Kidney (tissue), 14 donors: Measurements from ENCODE around the gene ADGRL3. TPM values are rescaled to one million over a fixed set of nuclear protein-coding genes. Genes with fewer than 3 reads are reported as not detected.

Source experiments
- DNase-seq, 5 donors: peaks; one replicate each; pipeline ENCODE4 v3.0.0-alpha.2; 2013 to 2020
- FAIRE-seq: peaks from 2 replicates; lab custom pipeline; 2012; peaks lifted over from hg19 to GRCh38; lab: Jason Lieb, UNC
- H3K27ac ChIP-seq, 2 donors: one replicate each; pipeline ENCODE4 v1.7.0; 2013; ENCODE audit warnings: low read depth in 2 of 2, low read length in 2 of 2, inconsistent platforms in 1 of 2
- H3K27me3 ChIP-seq: one replicate; pipeline ENCODE4 v1.7.1; 2013; ENCODE audit warnings: low read length, inconsistent platforms; ENCODE audit not compliant: control insufficient read depth, insufficient read depth
- H3K36me3 ChIP-seq, 3 donors: one replicate each; pipeline versions ENCODE4 v1.7.0 to v1.7.1; 2013; ENCODE audit warnings: low read length in 3 of 3, control low read depth in 1 of 3, inconsistent platforms in 1 of 3; ENCODE audit not compliant: insufficient read depth in 3 of 3, control insufficient read depth in 2 of 3
- H3K4me1 ChIP-seq, 3 donors: one replicate each; pipeline versions ENCODE4 v1.7.0 to v1.7.1; 2013; ENCODE audit warnings: low read length in 3 of 3, inconsistent platforms in 1 of 3, low read depth in 1 of 3; ENCODE audit not compliant: control insufficient read depth in 2 of 3, insufficient read depth in 2 of 3
- H3K4me3 ChIP-seq, 3 donors: one replicate each; pipeline versions ENCODE4 v1.7.0 to v1.8.1; 2013; ENCODE audit warnings: low read length in 3 of 3, control low read depth in 1 of 3, inconsistent platforms in 1 of 3
- H3K9ac ChIP-seq, 3 donors: one replicate each; pipeline versions ENCODE4 v1.7.0 to v1.7.1; 2013; ENCODE audit warnings: low read length in 3 of 3, control low read depth in 1 of 3, inconsistent platforms in 1 of 3
- H3K9me3 ChIP-seq, 3 donors: one replicate each; pipeline versions ENCODE4 v1.7.0 to v1.7.1; 2013; ENCODE audit warnings: low read length in 3 of 3, control low read depth in 1 of 3, inconsistent platforms in 1 of 3; ENCODE audit not compliant: control insufficient read depth in 2 of 3, insufficient read depth in 1 of 3
- intact Hi-C: fragments of 100-400 bp; cut with DNase I; formaldehyde crosslinking; loops from one replicate; pipeline ENCODE4 v1.11.1; 2022
- polyA plus RNA-seq: library from polyadenylated mRNA; stranded (reverse); fragments of 350-450 nt; fragmentation: Illumina TruSeq; extraction: RNeasy Lipid Tissue Mini Kit (QIAGEN cat#74804); gene quantifications from one replicate; pipeline ENCODE4 v1.2.3, GENCODE V29; 2014; ENCODE audit warnings: low read depth, low replicate concordance; ENCODE audit not compliant: insufficient read depth
- total RNA-seq: library from RNA; stranded (reverse); fragmentation: NEBNext Ultra II Directional; extraction: Animal tissue kit (Norgen Biotek cat#: 25700); gene quantifications from one replicate; pipeline ENCODE4 v1.2.1, GENCODE V29; 2021
- TF ChIP-seq, protein P1 (sequence below): IDR thresholded peaks from 3 replicates; pipeline ENCODE4 v1.5.1; 2012; ENCODE audit warnings: mild to moderate bottlenecking, moderate library complexity, borderline replicate concordance; ENCODE audit not compliant: insufficient read depth; ENCODE audit errors: extremely low read depth
- donor health status: control.
- donor health status: control.
- donor health status: control.
- donor health status: control.
- donor health status: control.
- donor health status: DM: yes; HTN: yes; CAD: no.
- donor health status: Normal renal cell carcinoma (clear cell type).

The ADGRL3 gene
- total and polyA plus RNA-seq, 2 donors from 2014 or later, result 1.3 to 8.9 TPM

DNA sequence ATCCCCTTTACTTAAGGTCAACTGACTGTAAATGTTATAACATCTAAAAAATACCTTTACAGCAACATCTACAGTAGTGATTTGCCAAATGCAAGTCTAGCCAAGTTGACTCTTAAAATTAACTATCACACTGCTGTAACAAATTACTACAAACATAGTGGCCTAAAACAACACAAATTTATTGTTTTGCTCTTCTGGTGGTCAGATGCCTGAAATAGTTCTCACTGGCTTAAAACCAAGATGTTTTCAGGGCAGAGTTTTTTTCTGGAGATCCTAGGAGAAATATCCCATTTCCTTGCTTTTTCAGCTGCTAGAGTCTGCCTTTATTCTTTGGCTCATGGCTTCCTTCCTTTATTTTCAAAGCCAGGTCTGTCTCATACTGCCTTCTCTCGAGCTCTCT is 120.5 kb downstream of the ADGRL3 start:
- intact Hi-C loops, result no loop called here
- H3K36me3 ChIP-seq, result no peaks in the 10 kb centered on the region
- H3K27ac ChIP-seq, result no peak overlapping the region
- H3K9me3 ChIP-seq, result no peaks in the 10 kb centered on the region
- H3K27me3 ChIP-seq, result no peaks in the 10 kb centered on the region
- FAIRE-seq (no peak), DNase-seq (no peak)
- no peaks in the 10 kb centered on the region for H3K4me1 ChIP-seq
- no peak overlapping the region for H3K4me3 ChIP-seq
- TF ChIP-seq, protein P1, sequence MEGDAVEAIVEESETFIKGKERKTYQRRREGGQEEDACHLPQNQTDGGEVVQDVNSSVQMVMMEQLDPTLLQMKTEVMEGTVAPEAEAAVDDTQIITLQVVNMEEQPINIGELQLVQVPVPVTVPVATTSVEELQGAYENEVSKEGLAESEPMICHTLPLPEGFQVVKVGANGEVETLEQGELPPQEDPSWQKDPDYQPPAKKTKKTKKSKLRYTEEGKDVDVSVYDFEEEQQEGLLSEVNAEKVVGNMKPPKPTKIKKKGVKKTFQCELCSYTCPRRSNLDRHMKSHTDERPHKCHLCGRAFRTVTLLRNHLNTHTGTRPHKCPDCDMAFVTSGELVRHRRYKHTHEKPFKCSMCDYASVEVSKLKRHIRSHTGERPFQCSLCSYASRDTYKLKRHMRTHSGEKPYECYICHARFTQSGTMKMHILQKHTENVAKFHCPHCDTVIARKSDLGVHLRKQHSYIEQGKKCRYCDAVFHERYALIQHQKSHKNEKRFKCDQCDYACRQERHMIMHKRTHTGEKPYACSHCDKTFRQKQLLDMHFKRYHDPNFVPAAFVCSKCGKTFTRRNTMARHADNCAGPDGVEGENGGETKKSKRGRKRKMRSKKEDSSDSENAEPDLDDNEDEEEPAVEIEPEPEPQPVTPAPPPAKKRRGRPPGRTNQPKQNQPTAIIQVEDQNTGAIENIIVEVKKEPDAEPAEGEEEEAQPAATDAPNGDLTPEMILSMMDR, result no peak
- H3K9ac ChIP-seq, result no peak overlapping the region

DNA sequence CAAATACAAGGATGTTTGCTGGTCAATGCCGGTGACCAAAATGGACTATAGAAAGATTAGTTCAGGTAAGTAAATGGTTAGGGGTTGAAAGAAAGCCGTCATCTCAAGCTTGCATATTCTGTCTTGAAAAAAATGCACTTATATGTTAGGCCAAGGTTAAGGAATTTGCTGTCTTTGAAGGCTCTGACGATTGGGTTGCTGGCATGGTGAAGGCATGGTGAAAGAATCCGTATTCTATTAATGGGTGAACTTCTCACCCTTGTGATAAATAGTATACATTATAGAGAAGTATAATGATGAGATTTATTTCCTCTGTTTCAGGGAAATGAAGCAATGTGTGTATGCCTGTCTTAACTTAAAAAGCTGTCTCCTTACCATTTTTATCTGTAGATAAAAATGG is 132.6 kb downstream of the ADGRL3 start:
- Histone ChIP-seq H3K9me3 (no peaks in the 10 kb centered on the region), H3K9ac (no peak overlapping the region), H3K4me3 (no peak overlapping the region), H3K27me3 (no peaks in the 10 kb centered on the region), H3K4me1 (no peaks in the 10 kb centered on the region), H3K27ac (no peak overlapping the region), H3K36me3 (no peaks in the 10 kb centered on the region)
- TF ChIP-seq, protein P1, result no peak
- FAIRE-seq, result no peak
- DNase-seq, result no peak
- intact Hi-C loops, result no loop called here

DNA sequence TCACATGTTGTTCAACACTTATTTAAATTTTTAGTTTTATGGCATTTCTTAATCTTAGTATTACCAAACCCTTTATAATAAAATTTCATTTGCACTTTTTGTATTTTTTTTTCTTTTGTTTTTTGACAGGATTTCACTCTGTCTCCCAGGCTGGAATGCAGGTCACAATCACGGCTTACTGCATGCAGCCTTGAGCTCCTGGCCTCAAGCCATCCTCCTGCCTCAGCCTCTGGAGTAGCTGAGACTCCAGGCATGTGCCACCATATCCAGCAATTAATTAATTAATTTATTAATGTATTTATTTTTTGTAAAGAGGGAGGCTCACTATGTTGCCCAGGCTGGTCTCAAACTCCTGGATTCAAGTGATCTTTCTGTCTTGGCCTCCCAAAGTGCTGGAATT is 133.4 kb downstream of the ADGRL3 start:
- intact Hi-C loops, result no loop called here
- no peaks in the 10 kb centered on the region for H3K27me3 ChIP-seq
- DNase-seq (no peak), FAIRE-seq (no peak)
- no peaks in the 10 kb centered on the region for H3K9me3 ChIP-seq
- H3K36me3 ChIP-seq, result no peaks in the 10 kb centered on the region
- no peaks in the 10 kb centered on the region for H3K4me1 ChIP-seq
- no peak overlapping the region for H3K27ac ChIP-seq
- H3K4me3 ChIP-seq, result no peak overlapping the region
- TF ChIP-seq, protein P1, result no peak
- no peak overlapping the region for H3K9ac ChIP-seq

DNA sequence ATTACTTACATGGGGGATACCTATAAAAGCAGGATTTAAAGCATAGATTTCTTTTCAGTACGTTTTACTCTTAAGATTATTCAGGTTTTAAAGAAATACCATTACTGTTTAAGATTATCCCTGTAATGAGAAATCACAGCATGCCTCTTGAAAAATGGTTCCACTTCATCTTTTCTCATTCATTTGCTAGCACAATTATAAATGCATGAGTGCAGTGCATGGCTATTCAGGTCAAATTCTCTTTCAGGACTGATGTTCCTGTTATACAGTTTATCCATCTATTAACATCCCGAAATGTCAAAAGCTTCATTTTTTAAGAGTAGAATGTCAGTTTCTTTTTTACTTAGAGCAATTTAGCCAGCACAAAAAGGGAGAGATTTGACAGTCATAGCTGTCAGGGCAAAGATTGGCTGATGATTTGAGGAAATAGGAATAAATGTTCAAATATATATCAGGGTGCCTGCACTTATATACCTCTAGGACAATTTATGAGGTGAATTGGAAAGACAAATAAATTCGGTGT is 135.2 kb downstream of the ADGRL3 start:
- H3K4me1 ChIP-seq, result no peaks in the 10 kb centered on the region
- no peak overlapping the region for H3K9ac ChIP-seq
- no peaks in the 10 kb centered on the region for H3K9me3 ChIP-seq
- DNase-seq, result no peak
- H3K27me3 ChIP-seq, result no peaks in the 10 kb centered on the region
- H3K36me3 ChIP-seq, result no peaks in the 10 kb centered on the region
- no peak overlapping the region for H3K4me3 ChIP-seq
- no peak overlapping the region for H3K27ac ChIP-seq
- intact Hi-C loops, result no loop called here
- TF ChIP-seq, protein P1, result no peak
- FAIRE-seq, result no peak
